Measurements from ENCODE around the gene MGMT. TPM values are rescaled to one million over a fixed set of nuclear protein-coding genes. Genes with fewer than 3 reads are reported as not detected.

The MGMT gene
- total and polyA plus RNA-seq, 5 donors from 2014 or later, result 18.7 to 48.0 (median 35.2) TPM

GRCh38 chr10:129706081-129706480 is 239.0 kb downstream of the MGMT start:
- no peak overlapping the region for H3K27ac Mint-ChIP-seq
- peaks cover 29% of the 10 kb centered on the region for H3K36me3 Mint-ChIP-seq
- H3K4me3 ChIP-seq (ENCODE audit: low read depth, low read length), result no peak overlapping the region
- no peak for ATAC-seq (ENCODE audit: low read depth in 2 of 2)
- no peak for DNase-seq
- H3K4me1 Mint-ChIP-seq, result peaks cover 0 to 24% (median 4%) of the 10 kb centered on the region in 4 donors
- no peak overlapping the region for H3K27ac ChIP-seq (ENCODE audit: insufficient read depth, low read length, poor library complexity, severe bottlenecking)
- no peaks in the 10 kb centered on the region for H3K4me1 ChIP-seq (ENCODE audit: control insufficient read depth, insufficient read depth, low read length, poor library complexity, severe bottlenecking)
- H3K9me3 Mint-ChIP-seq, result no peaks in the 10 kb centered on the region
- H3K27me3 Mint-ChIP-seq, result no peaks in the 10 kb centered on the region
- no peaks in the 10 kb centered on the region for H3K9me3 ChIP-seq (ENCODE audit: control insufficient read depth in 2 of 2, low read length in 2 of 2)
- peaks cover 3% of the 10 kb centered on the region for H3K36me3 ChIP-seq (ENCODE audit: control insufficient read depth, insufficient read depth, low read length)
- no peak overlapping the region for H3K4me3 Mint-ChIP-seq
- H3K27me3 ChIP-seq (ENCODE audit: control insufficient read depth, insufficient read depth, low read length), result no peaks in the 10 kb centered on the region

- DNase-seq (no peak), ATAC-seq (ENCODE audit: low read depth in 2 of 2) (no peak)
- no peaks in the 10 kb centered on the region for H3K9me3 Mint-ChIP-seq
- no peak overlapping the region for H3K4me3 Mint-ChIP-seq
- peaks cover 30% of the 10 kb centered on the region for H3K36me3 Mint-ChIP-seq
- Histone ChIP-seq H3K4me3 (ENCODE audit: low read depth, low read length) (no peak overlapping the region), H3K36me3 (ENCODE audit: control insufficient read depth, insufficient read depth, low read length) (peaks cover 3% of the 10 kb centered on the region), H3K9me3 (ENCODE audit: control insufficient read depth in 2 of 2, low read length in 2 of 2) (no peaks in the 10 kb centered on the region), H3K27me3 (ENCODE audit: control insufficient read depth, insufficient read depth, low read length) (no peaks in the 10 kb centered on the region), H3K4me1 (ENCODE audit: control insufficient read depth, insufficient read depth, low read length, poor library complexity, severe bottlenecking) (no peaks in the 10 kb centered on the region), H3K27ac (ENCODE audit: insufficient read depth, low read length, poor library complexity, severe bottlenecking) (no peak overlapping the region)
- H3K27me3 Mint-ChIP-seq, result no peaks in the 10 kb centered on the region
- H3K27ac Mint-ChIP-seq, result no peak overlapping the region
- H3K4me1 Mint-ChIP-seq, result peaks cover 0 to 22% (median 4%) of the 10 kb centered on the region in 4 donors
These were observed 239.5 kb downstream of the MGMT start for GRCh38 chr10:129706523-129706922.

- H3K27me3 ChIP-seq (ENCODE audit: control insufficient read depth, insufficient read depth, low read length), result no peaks in the 10 kb centered on the region
- ATAC-seq (ENCODE audit: low read depth in 2 of 2) (no peak), DNase-seq (no peak)
- Mint-ChIP-seq H3K36me3 (peaks cover 26% of the 10 kb centered on the region), H3K4me1 (peaks cover 0 to 16% (median 2%) of the 10 kb centered on the region in 4 donors), H3K9me3 (no peaks in the 10 kb centered on the region), H3K27ac (no peak overlapping the region), H3K4me3 (no peak overlapping the region), H3K27me3 (no peaks in the 10 kb centered on the region)
- H3K36me3 ChIP-seq (ENCODE audit: control insufficient read depth, insufficient read depth, low read length), result peaks cover 3% of the 10 kb centered on the region
- no peaks in the 10 kb centered on the region for H3K4me1 ChIP-seq (ENCODE audit: control insufficient read depth, insufficient read depth, low read length, poor library complexity, severe bottlenecking)
- no peak overlapping the region for H3K27ac ChIP-seq (ENCODE audit: insufficient read depth, low read length, poor library complexity, severe bottlenecking)
- no peak overlapping the region for H3K4me3 ChIP-seq (ENCODE audit: low read depth, low read length)
- H3K9me3 ChIP-seq (ENCODE audit: control insufficient read depth in 2 of 2, low read length in 2 of 2), result no peaks in the 10 kb centered on the region
These were observed 240.7 kb downstream of the MGMT start for GRCh38 chr10:129707406-129708388.

- Histone ChIP-seq H3K4me1 (ENCODE audit: control insufficient read depth, insufficient read depth, low read length, poor library complexity, severe bottlenecking) (no peaks in the 10 kb centered on the region), H3K36me3 (ENCODE audit: control insufficient read depth, insufficient read depth, low read length) (peaks cover 3% of the 10 kb centered on the region), H3K27me3 (ENCODE audit: control insufficient read depth, insufficient read depth, low read length) (no peaks in the 10 kb centered on the region), H3K9me3 (ENCODE audit: control insufficient read depth in 2 of 2, low read length in 2 of 2) (no peaks in the 10 kb centered on the region), H3K27ac (ENCODE audit: insufficient read depth, low read length, poor library complexity, severe bottlenecking) (no peak overlapping the region), H3K4me3 (ENCODE audit: low read depth, low read length) (no peak overlapping the region)
- Mint-ChIP-seq H3K9me3 (no peaks in the 10 kb centered on the region), H3K36me3 (peaks cover 30% of the 10 kb centered on the region), H3K4me3 (peak overlapping the region in 1 of 4 donors; percentile 15), H3K4me1 (peaks cover 0 to 10% (median under 1%) of the 10 kb centered on the region in 4 donors), H3K27me3 (no peaks in the 10 kb centered on the region), H3K27ac (peak overlapping the region in 1 of 3 donors; percentile 58)
- no peak for DNase-seq
- no peak for ATAC-seq (ENCODE audit: low read depth in 2 of 2)
These were observed 242.1 kb downstream of the MGMT start for GRCh38 chr10:129709101-129709500.

GRCh38 chr10:129709627-129710509 is 242.8 kb downstream of the MGMT start:
- Histone ChIP-seq H3K4me3 (ENCODE audit: low read depth, low read length) (no peak overlapping the region), H3K27ac (ENCODE audit: insufficient read depth, low read length, poor library complexity, severe bottlenecking) (no peak overlapping the region), H3K9me3 (ENCODE audit: control insufficient read depth in 2 of 2, low read length in 2 of 2) (no peaks in the 10 kb centered on the region), H3K36me3 (ENCODE audit: control insufficient read depth, insufficient read depth, low read length) (peaks cover 3% of the 10 kb centered on the region), H3K27me3 (ENCODE audit: control insufficient read depth, insufficient read depth, low read length) (no peaks in the 10 kb centered on the region), H3K4me1 (ENCODE audit: control insufficient read depth, insufficient read depth, low read length, poor library complexity, severe bottlenecking) (no peaks in the 10 kb centered on the region)
- Mint-ChIP-seq H3K27ac (no peak overlapping the region), H3K4me1 (peaks cover 0 to 7% (median under 1%) of the 10 kb centered on the region in 4 donors), H3K4me3 (no peak overlapping the region), H3K9me3 (no peaks in the 10 kb centered on the region), H3K36me3 (peaks cover 30% of the 10 kb centered on the region), H3K27me3 (no peaks in the 10 kb centered on the region)
- no peak for DNase-seq
- ATAC-seq (ENCODE audit: low read depth in 2 of 2), result no peak

- Mint-ChIP-seq H3K9me3 (no peaks in the 10 kb centered on the region), H3K36me3 (peaks cover 30% of the 10 kb centered on the region), H3K27ac (peak overlapping the region in 1 of 3 donors; percentile 18), H3K4me1 (peaks cover 0 to 2% (median 0%) of the 10 kb centered on the region in 4 donors), H3K27me3 (no peaks in the 10 kb centered on the region), H3K4me3 (no peak overlapping the region)
- Histone ChIP-seq H3K27ac (ENCODE audit: insufficient read depth, low read length, poor library complexity, severe bottlenecking) (no peak overlapping the region), H3K4me1 (ENCODE audit: control insufficient read depth, insufficient read depth, low read length, poor library complexity, severe bottlenecking) (no peaks in the 10 kb centered on the region), H3K9me3 (ENCODE audit: control insufficient read depth in 2 of 2, low read length in 2 of 2) (no peaks in the 10 kb centered on the region), H3K27me3 (ENCODE audit: control insufficient read depth, insufficient read depth, low read length) (no peaks in the 10 kb centered on the region), H3K4me3 (ENCODE audit: low read depth, low read length) (no peak overlapping the region), H3K36me3 (ENCODE audit: control insufficient read depth, insufficient read depth, low read length) (peaks cover 3% of the 10 kb centered on the region)
- DNase-seq, result no peak
- no peak for ATAC-seq (ENCODE audit: low read depth in 2 of 2)
These were observed 243.4 kb downstream of the MGMT start for GRCh38 chr10:129710510-129710847.

GRCh38 chr10:129711291-129711690 is 244.2 kb downstream of the MGMT start:
- Histone ChIP-seq H3K27me3 (ENCODE audit: control insufficient read depth, insufficient read depth, low read length) (no peaks in the 10 kb centered on the region), H3K27ac (ENCODE audit: insufficient read depth, low read length, poor library complexity, severe bottlenecking) (no peak overlapping the region), H3K9me3 (ENCODE audit: control insufficient read depth in 2 of 2, low read length in 2 of 2) (no peaks in the 10 kb centered on the region), H3K4me3 (ENCODE audit: low read depth, low read length) (no peak overlapping the region), H3K36me3 (ENCODE audit: control insufficient read depth, insufficient read depth, low read length) (peaks cover 3% of the 10 kb centered on the region), H3K4me1 (ENCODE audit: control insufficient read depth, insufficient read depth, low read length, poor library complexity, severe bottlenecking) (no peaks in the 10 kb centered on the region)
- no peaks in the 10 kb centered on the region for H3K9me3 Mint-ChIP-seq
- ATAC-seq (ENCODE audit: low read depth in 2 of 2), result no peak
- peak overlapping the region in 1 of 3 donors; percentile 48 for H3K27ac Mint-ChIP-seq
- no peaks in the 10 kb centered on the region for H3K4me1 Mint-ChIP-seq
- H3K4me3 Mint-ChIP-seq, result no peak overlapping the region
- DNase-seq, result no peak
- peaks cover 33% of the 10 kb centered on the region for H3K36me3 Mint-ChIP-seq
- H3K27me3 Mint-ChIP-seq, result no peaks in the 10 kb centered on the region
